Measurements from ENCODE around the gene ZSCAN5A.
A peak's percentile ranks its signal among the peaks of the same experiment; 100 is the strongest.
"Not testable (repeated sequence)": the region's sequence is repeated elsewhere in the genome, so short reads cannot be mapped to it uniquely, and the experiment has no call there.

The ZSCAN5A gene

DNA sequence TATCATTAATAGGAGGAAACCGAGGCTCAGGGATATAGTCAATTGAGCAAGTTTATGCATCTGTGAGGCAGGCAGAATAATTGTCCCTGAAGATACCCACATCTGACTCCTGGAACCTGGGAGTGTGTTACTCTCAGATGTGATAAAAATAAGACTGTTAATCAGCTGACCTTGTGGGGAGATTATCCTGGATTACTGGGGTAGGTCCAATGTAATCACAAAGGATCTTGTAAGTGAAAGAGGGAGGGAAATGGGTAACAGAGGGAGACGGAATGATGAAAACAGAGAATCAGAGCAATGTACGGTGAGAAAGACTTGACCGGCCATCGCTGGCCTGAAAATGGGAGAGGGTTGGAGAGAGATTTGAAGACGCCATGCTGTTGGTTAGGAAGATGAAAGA is 45.3 kb downstream of the ZSCAN5A start:
- DNase-seq, result no peak

DNA sequence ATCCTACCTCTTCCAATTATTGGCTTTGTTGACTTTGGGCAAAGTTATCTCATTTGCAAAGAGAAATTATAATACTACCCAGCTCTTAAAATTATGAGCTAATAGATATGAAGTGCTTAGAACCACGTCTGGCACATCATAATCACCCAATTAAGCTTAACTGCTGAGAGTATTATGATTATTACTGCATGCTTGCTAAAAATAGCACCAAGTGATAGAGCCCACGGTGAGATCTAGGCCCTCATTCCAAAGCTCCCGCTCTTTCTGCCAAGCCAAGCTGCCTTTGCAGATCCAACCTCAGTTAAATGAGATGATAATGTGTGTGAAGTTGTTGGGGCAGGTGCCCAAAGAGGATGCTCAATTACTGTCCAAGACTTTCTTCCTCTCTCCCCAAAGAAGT is 48.6 kb downstream of the ZSCAN5A start:
- DNase-seq, result no peak

- DNase-seq, result no peak
These were observed 51.3 kb downstream of the ZSCAN5A start for GRCh38 chr19:56263319-56263718.

DNA sequence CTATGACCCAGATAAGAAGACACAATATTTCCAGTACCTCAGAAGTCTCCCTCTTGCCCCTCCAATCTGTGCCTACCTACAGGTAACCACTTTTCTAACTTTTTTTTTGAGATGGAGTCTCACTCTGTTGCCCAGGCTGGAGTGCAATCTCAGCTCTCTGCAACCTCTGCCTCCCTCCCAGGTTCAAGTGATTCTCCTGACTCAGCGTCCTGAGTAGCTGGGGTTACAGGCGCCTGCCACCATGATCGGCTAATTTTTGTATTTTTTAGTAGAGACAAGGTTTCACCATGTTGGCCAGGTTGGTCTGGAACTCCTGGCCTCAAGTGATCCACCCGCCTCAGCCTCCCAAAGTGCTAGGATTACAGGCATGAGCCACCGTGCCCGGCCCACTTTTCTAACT is 52.7 kb downstream of the ZSCAN5A start:
- DNase-seq, result not testable (repeated sequence)

GRCh38 chr19:56261145-56261544 is 53.5 kb downstream of the ZSCAN5A start:
- no peak for DNase-seq

- no peak for DNase-seq
These were observed 56.4 kb downstream of the ZSCAN5A start for GRCh38 chr19:56258272-56258671.

DNA sequence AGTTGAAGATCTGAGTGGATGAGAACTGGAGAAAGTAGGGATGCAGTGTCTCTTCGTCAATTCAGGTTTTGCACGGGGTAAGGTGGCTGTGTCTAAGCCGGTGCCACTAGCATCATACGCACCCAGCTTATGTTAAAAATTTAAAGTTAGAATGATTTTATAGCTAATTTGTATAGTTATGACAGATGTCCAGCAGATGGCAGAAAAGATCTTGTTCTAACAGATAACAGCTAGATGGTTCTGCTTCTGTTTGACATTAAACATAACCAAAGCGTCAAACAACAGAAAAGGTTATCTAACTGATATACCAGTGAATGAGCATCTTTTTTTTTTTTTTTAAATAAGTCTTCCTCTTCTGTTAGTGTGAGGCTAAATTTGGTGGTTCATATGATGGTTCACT is 60.9 kb downstream of the ZSCAN5A start:
- peak; percentile 53 for DNase-seq

DNA sequence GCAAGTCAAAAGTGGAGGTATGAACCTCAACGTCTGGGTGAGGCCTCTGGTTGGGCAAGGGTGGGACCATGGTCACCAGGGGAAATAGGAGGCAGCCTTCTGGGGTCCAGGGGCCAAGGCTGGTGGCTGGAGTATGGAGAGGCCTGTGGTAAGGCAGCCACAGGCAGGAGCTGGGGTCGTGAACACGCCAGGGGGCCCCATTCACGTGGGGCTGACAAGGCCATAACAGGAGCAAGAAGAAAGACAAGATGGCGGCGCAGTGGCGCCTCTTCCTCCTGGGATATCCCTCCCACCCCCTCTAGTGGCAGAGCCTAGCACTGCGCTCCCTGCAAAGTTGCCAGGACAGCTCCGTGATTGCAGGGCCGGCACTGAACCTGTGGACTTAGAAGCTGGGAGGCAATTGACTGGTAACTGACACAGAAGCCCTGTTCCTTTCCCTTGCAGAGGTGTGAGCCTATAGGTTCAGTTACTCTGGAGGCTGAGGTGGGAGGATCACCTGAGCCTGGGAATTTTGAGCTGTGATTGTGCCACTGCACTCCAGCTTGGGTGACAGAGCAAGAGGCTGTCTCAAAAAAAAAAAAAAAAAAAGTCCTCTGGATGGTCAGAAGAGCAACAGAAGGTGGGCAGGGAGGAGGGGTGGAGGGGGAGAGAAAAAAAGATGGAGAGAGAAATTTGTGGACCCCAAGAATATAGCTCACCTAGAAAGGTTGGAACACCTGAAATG is 61.8 kb downstream of the ZSCAN5A start:
- DNase-seq, result peak; percentile 60

DNA sequence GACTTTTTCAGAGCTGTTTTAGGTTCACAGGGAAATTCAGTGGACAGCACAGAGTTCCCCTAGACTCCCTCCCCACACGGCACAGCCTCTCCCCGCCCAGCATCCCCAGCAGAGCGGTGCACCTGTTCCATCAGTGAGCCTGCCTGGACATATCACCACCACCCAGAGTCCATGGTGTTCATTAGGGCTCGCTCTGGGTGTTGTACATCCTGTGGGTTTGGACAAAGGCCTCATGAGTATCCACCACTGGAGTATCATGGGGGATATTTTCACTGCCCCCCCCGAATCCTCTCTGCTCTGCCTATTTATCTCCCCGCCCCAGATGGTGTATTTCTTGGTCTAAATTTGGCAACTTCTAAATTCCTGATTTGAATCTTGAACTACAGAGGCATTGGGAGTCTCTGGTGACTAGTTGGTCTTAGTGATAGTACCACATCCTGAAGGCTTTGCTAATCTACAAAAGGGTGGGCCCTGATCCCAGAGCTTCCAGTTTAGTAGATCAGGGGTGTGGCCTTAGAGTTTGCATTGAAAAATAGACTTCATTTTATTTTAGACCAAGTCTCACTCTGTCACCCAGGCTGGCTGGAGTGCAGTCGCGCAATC is 65.8 kb downstream of the ZSCAN5A start:
- not testable (repeated sequence) for DNase-seq

DNA sequence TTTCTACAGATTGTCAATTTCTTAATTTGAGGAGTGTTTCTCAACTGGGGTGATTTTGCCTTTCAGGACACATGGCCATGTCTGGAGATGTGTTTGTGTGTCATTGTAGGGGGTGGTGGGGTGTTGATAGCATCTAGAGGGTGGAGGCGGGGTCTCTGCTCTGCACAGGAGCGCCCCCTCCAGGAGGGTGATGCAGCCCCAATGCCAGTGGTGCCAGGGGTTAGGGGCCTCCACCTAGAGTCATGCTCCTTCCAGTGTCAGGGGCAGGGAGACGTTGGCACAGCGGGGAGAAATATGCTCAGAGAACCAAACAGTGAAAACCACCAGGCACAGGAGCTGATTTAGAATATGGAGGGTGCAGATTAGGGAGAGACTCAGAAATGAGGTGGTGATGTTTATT is 68.9 kb downstream of the ZSCAN5A start:
- not testable (repeated sequence) for DNase-seq

- DNase-seq, result peak; percentile 46
These were observed 69.4 kb downstream of the ZSCAN5A start for GRCh38 chr19:56245121-56245740.

DNA sequence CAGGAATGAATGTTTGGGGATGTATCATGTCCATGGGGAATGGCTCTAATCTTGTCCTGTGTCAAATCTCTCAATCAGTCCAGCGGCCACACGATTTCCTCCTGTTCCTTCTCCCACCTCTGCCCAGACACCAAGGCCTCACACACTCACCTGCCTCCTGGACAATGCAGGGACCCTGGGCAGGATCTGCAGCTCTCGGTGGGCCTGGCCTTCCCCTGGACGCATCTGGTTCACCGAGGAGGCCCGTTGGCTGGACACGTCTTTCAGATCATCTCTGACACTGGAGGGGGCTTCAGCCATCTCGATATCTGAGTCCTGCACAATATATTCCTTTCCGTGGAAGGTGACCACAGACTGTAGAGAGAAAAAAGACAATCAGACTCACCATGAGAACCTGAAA is 91.2 kb downstream of the ZSCAN5A start:
- no peak for DNase-seq

DNA sequence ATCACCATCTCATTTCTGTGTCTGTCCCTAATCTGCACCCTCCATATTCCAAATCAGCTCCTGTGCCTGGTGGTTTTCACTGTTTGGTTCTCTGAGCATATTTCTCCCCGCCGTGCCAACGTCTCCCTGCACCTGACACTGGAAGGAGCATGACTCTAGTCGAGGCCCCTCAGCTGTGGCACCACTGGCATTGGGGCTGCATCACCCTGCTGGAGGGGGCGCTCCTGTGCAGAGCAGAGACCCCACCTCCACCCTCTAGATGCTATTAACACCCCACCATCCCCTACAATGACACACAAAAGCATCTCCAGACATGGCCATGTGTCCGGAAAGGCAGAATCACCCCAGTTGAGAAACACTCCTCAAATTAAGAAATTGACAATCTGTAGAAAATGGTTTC is 91.7 kb downstream of the ZSCAN5A start:
- DNase-seq, result no peak

GRCh38 chr19:56221851-56222250 is 92.8 kb downstream of the ZSCAN5A start:
- DNase-seq, result no peak

DNA sequence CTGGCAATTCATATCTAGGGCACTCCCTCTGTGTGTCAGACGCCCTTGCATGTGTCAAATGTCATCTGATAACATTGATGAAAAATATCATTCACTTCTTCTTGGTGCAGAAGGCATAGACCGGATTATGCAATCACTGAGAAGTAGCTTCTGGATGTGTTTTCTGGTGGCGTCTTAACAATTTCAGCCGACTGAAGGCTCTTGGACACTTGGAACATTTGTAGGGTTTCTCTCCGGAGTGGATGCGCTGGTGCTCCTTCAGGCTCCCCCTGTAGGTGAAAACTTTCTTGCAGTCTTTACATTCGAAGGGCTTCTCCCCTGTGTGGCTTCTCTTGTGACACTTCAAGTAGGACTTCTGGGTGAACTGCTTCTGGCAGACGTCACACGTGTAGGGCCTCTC is 93.2 kb downstream of the ZSCAN5A start:
- not testable (repeated sequence) for DNase-seq

DNA sequence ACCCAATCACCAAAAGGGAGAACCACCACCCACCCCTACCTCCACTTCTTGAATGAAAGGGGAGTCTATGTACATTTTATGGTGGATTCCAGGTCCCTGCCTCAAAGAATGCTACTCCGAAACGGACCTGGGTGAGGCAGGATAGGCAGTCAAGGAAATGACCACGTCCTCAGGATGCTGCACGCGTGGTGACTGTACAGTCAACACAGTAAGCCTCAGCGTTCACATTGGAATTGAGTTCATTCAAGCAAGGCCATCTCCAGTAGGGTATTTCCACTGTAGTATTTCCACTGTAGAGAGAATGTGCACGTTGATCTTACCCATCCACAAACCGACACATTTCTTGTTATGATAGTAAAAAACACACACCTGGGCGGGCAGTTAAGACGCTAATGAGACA is 95.7 kb downstream of the ZSCAN5A start:
- no peak for DNase-seq

- peak; percentile 35 for DNase-seq
These were observed 97.3 kb downstream of the ZSCAN5A start for GRCh38 chr19:56217039-56217949.

DNA sequence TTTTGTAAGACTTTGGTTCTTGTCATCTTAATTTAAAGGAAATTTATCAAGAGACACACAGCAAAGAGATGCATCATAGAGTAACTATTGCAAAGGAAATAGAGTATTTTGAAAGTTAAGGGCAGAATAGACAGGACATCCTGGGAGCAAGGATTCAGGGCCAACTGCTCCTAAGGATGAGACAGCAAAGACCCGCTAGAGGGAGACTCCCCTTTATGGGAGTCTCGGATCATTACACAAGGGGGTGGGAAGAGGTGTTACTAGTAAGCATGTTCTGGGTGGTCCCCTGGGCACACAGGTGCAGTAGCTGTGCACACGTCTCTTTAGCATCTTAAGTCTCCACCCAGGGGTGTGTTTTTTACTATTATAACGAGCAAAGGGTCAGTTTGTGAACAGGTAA is 102.9 kb downstream of the ZSCAN5A start:
- DNase-seq, result no peak

GRCh38 chr19:56210036-56210435 is 104.6 kb downstream of the ZSCAN5A start:
- not testable (repeated sequence) for DNase-seq

DNA sequence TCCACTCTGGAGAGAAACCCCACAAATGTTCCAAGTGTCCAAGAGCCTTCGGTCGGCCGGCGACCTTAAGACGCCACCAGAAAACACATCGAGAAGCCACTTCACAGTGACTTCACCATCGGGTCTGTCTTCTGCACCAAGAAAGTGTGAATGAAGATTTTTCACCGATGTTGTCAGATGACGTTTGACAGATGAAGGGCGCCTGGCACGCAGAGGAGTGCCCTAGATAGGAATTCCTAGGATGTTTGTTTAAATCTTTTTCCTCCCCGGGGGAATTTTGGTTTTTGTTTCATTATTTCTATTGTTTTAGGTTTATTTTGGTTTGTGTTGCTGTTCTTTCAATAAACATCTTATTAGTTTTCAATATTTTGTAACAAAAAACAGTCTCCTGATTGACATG is 105.5 kb downstream of the ZSCAN5A start:
- DNase-seq, result no peak

DNA sequence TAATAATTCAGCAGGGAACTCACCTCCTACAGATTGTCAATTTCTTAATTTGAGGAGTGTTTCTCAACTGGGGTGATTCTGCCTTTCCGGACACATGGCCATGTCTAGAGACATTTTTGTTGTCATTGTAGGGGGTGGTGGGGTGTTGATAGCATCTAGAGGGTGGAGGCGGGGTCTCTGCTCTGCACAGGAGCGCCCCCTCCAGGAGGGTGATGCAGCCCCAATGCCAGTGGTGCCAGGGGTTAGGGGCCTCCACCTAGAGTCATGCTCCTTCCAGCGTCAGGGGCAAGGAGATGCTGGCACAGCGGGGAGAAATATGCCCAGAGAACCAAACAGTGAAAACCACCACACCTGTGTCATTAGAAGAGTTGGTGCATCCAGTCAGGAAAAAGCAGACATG is 107.1 kb downstream of the ZSCAN5A start:
- DNase-seq, result not testable (repeated sequence)

DNA sequence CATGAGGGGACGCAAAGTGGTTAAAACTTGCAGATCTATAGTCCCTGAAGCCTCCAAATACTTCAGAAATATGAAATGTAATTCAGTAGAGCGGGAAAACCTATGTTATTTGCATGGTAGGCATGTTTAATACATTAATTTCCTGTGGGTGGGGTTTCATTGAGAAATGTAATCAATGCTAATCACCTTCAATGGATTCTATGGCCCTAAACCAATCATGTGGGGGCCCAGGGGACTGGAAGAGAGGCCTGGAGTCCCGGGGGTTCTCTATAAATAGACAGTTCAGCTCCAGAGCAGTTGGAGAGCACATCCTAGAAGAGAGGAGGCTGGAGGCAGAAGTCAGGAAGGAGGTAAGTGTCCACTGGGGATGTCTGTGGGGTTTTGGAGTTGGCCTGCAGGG is 112.7 kb downstream of the ZSCAN5A start, which contains the start of gene ZSCAN5C:
ZSCAN5C (plus strand) TSS at position 301 of the 400 bp plus-strand sequence. CDS start 3,641 bp downstream, outside the sequence.
- DNase-seq, result no peak

DNA sequence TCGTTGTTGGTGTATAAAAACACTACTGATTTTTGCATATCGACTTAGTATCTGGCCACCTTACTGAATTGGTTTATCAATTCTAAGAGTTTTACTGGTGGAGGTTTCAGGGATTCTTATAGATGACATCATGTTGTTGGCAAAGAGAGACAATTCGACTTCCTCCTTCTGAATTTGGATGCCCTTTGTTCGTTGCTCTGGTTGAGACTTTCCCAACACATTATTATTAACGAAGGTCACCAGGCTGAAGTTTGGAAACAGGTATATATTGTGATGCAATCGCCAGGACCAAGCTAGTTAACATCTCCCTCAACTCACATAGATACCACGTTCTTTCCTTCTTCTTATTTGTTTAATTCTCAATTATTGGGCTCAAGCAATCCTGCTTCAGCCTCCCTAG is 115.0 kb downstream of the ZSCAN5A start:
- DNase-seq, result no peak

Data from EL (cell line).